GM11168 (cell line): ENCODE data around the gene BSDC1.

Source experiments
- in situ Hi-C: fragments of 300-500 bp; cut with MboI; formaldehyde crosslinking; loops from one replicate; pipeline ENCODE4 v1.12.0; 2022; ENCODE audit warnings: low sequenced_read_pairs; ENCODE audit not compliant: unreplicated experiment

The BSDC1 gene

DNA sequence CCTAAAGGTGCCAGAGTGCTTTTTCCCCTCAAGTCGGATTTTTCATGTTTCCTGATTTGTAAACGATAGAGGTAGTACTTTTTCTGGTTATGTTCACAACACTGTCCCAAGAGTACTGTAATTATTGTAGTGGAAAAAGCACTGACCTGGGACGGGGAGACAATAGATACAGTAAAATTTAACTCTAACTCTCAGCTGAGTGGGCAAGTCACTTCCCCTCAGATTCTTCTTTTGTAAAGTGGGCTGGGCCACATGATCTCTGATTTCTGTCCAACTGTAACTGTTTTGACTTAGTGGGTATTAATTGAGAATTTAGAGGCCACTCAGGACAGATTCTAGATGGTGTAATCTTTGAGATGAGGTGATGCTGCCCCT is 77.4 kb downstream of the BSDC1 start:
- in situ Hi-C loops, result no loop called here
